ENCODE results near the gene ACP2. TPM values are rescaled to one million over a fixed set of nuclear protein-coding genes. Genes with fewer than 3 reads are reported as not detected.

Gene ACP2
- total RNA-seq, 1 experiment from 2014 or later = 18.7 TPM

DNA sequence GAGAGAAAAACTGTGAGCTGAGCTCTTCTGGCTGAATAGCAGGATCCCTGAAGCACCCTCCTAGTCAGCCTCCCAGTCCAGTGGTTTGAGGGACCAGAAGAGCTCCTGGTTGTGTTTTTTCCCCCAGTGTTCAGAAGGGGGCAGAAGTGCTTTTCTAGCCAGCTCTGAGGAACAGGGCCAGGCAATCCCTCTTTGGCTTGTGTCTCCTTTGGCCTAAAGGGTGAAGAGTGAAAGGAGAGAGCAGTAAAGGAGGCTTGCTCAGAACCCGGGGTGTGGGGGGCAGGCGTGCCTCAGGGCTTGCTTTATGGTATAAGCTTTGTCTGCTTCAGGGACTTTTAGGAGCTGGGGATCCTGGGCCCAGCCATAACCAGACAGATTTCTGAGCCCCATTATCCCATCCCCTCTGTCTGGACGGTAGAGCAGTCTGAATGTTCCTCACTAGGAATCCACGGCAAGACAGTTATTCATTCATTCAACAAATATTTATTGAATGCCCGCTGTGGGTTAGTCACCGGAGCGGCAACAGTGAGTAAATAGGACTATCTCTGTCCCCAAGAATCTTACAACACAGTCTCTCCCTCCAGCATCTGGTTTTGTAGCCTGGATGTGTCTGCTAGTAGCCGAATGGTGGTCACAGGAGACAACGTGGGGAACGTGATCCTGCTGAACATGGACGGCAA is 14.5 kb downstream of the ACP2 start (continued):
- TF ChIP-seq, protein P1, sequence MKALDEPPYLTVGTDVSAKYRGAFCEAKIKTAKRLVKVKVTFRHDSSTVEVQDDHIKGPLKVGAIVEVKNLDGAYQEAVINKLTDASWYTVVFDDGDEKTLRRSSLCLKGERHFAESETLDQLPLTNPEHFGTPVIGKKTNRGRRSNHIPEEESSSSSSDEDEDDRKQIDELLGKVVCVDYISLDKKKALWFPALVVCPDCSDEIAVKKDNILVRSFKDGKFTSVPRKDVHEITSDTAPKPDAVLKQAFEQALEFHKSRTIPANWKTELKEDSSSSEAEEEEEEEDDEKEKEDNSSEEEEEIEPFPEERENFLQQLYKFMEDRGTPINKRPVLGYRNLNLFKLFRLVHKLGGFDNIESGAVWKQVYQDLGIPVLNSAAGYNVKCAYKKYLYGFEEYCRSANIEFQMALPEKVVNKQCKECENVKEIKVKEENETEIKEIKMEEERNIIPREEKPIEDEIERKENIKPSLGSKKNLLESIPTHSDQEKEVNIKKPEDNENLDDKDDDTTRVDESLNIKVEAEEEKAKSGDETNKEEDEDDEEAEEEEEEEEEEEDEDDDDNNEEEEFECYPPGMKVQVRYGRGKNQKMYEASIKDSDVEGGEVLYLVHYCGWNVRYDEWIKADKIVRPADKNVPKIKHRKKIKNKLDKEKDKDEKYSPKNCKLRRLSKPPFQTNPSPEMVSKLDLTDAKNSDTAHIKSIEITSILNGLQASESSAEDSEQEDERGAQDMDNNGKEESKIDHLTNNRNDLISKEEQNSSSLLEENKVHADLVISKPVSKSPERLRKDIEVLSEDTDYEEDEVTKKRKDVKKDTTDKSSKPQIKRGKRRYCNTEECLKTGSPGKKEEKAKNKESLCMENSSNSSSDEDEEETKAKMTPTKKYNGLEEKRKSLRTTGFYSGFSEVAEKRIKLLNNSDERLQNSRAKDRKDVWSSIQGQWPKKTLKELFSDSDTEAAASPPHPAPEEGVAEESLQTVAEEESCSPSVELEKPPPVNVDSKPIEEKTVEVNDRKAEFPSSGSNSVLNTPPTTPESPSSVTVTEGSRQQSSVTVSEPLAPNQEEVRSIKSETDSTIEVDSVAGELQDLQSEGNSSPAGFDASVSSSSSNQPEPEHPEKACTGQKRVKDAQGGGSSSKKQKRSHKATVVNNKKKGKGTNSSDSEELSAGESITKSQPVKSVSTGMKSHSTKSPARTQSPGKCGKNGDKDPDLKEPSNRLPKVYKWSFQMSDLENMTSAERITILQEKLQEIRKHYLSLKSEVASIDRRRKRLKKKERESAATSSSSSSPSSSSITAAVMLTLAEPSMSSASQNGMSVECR (CRISPR knock-in tag; IDR thresholded peaks at IDR 0.05; ENCODE audit: borderline replicate concordance) = no peak
- no peak for TF ChIP-seq CBFB (CRISPR knock-in tag; IDR thresholded peaks at IDR 0.05; ENCODE audit: low read depth)

DNA sequence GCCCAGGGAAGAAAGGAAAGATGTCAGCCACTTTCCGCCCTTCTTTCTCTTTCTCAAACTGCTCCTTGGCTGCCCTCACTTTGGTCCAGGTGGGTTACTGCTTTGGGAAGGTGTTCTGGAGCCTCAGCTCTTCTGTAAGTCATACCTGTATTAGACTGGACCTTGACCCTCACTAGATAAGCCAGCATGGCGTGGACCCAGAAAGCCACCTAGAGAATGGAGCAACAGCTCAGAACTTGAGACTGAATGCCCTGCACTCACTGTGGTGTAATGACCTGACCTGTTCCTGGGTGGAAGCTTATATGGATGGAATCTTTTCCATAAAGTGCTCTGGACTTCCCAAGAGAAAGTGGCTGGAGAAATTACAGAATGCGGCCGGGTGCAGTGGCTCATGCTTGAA is 15.6 kb downstream of the ACP2 start:
- ATAC-seq (no peak), DNase-seq (ENCODE audit: low spot score) (no peak)
- TF ChIP-seq PRRX2 (CRISPR knock-in tag; IDR thresholded peaks at IDR 0.05) (no peak), ZNF263 (CRISPR knock-in tag; IDR thresholded peaks at IDR 0.05; ENCODE audit: low read depth) (no peak), ZNF671 (CRISPR knock-in tag; IDR thresholded peaks at IDR 0.05) (no peak), GABPB1 (CRISPR knock-in tag; IDR thresholded peaks at IDR 0.05) (no peak), ETV6 (CRISPR knock-in tag; IDR thresholded peaks at IDR 0.05) (no peak), GRHL2 (CRISPR knock-in tag; IDR thresholded peaks at IDR 0.05; ENCODE audit: insufficient replicate concordance, severe bottlenecking) (no peak), SMAD4 (CRISPR knock-in tag; IDR thresholded peaks at IDR 0.05) (no peak), ELF4 (CRISPR knock-in tag; IDR thresholded peaks at IDR 0.05; ENCODE audit: low read depth) (no peak), GTF2I (CRISPR knock-in tag; conservative IDR thresholded peaks at IDR 0.05) (no peak), MYBL2 (CRISPR knock-in tag; IDR thresholded peaks at IDR 0.05) (no peak)
- TF ChIP-seq, protein P2, sequence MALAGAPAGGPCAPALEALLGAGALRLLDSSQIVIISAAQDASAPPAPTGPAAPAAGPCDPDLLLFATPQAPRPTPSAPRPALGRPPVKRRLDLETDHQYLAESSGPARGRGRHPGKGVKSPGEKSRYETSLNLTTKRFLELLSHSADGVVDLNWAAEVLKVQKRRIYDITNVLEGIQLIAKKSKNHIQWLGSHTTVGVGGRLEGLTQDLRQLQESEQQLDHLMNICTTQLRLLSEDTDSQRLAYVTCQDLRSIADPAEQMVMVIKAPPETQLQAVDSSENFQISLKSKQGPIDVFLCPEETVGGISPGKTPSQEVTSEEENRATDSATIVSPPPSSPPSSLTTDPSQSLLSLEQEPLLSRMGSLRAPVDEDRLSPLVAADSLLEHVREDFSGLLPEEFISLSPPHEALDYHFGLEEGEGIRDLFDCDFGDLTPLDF (CRISPR knock-in tag; IDR thresholded peaks at IDR 0.05) = no peak
- TF ChIP-seq, protein P3, sequence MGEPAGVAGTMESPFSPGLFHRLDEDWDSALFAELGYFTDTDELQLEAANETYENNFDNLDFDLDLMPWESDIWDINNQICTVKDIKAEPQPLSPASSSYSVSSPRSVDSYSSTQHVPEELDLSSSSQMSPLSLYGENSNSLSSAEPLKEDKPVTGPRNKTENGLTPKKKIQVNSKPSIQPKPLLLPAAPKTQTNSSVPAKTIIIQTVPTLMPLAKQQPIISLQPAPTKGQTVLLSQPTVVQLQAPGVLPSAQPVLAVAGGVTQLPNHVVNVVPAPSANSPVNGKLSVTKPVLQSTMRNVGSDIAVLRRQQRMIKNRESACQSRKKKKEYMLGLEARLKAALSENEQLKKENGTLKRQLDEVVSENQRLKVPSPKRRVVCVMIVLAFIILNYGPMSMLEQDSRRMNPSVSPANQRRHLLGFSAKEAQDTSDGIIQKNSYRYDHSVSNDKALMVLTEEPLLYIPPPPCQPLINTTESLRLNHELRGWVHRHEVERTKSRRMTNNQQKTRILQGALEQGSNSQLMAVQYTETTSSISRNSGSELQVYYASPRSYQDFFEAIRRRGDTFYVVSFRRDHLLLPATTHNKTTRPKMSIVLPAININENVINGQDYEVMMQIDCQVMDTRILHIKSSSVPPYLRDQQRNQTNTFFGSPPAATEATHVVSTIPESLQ (CRISPR knock-in tag; IDR thresholded peaks at IDR 0.05) = no peak
- TF ChIP-seq, protein P4, sequence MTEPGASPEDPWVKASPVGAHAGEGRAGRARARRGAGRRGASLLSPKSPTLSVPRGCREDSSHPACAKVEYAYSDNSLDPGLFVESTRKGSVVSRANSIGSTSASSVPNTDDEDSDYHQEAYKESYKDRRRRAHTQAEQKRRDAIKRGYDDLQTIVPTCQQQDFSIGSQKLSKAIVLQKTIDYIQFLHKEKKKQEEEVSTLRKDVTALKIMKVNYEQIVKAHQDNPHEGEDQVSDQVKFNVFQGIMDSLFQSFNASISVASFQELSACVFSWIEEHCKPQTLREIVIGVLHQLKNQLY (CRISPR knock-in tag; IDR thresholded peaks at IDR 0.05) = no peak
- TF ChIP-seq, protein P5, sequence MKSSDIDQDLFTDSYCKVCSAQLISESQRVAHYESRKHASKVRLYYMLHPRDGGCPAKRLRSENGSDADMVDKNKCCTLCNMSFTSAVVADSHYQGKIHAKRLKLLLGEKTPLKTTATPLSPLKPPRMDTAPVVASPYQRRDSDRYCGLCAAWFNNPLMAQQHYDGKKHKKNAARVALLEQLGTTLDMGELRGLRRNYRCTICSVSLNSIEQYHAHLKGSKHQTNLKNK (CRISPR knock-in tag; IDR thresholded peaks at IDR 0.05) = no peak
- Mint-ChIP-seq H3K4me3 (no peak overlapping the region), H3K36me3 (peaks cover 57% of the 10 kb centered on the region), H3K27me3 (ENCODE audit: low read depth) (no peaks in the 10 kb centered on the region), H3K4me1 (peaks cover 3% of the 10 kb centered on the region; the same call in 1 of the 2 replicates), H3K9me3 (no peaks in the 10 kb centered on the region), H3K27ac (no peak overlapping the region)
- CTCF ChIA-PET = interaction anchor here (0.9 to 7.2 kb wide), 10 partner anchors 16 to 221 kb away, joined by 3 to 84 read pairs (median 4); partner anchors contain the start of genes DDB2, MYBPC3, NR1H3 and PACSIN3
- POLR2A ChIA-PET = interaction anchor here (0.7 to 2.5 kb wide), 4 partner anchors 9 to 48 kb away, joined by 3 to 17 read pairs (median 4); partner anchors contain the start of gene DDB2
